HepG2 (cell line): ENCODE measurements around the gene APH1B. TPM values are rescaled to one million over a fixed set of nuclear protein-coding genes. Genes with fewer than 3 reads are reported as not detected.

ENCODE experiments used
- AHDC1 ChIP-seq: sonication (generic); formaldehyde crosslinking; IDR thresholded peaks from 2 replicates; pipeline ENCODE4 v1.5.1; 2020; ENCODE audit warnings: mild to moderate bottlenecking, missing genetic modification reagents, borderline replicate concordance
- BCLAF1 ChIP-seq: fragments of 450-650 bp; IDR thresholded peaks from 2 replicates; pipeline ENCODE4 v1.6.1; 2017; ENCODE audit warnings: mild to moderate bottlenecking
- CBX1 ChIP-seq: IDR thresholded peaks from one replicate; pipeline ENCODE4 v1.6.1; 2016; ENCODE audit warnings: antibody characterized with exemption, low read depth
- DNMT1 ChIP-seq: sonication (generic); formaldehyde crosslinking; IDR thresholded peaks from 2 replicates; pipeline ENCODE4 v1.5.1; 2020; ENCODE audit warnings: mild to moderate bottlenecking, missing genetic modification reagents
- ELF1 ChIP-seq: sonication (generic); formaldehyde crosslinking; IDR thresholded peaks from 2 replicates; pipeline ENCODE4 v1.4.0; 2020; ENCODE audit warnings: missing genetic modification reagents
- GABPB1 ChIP-seq: IDR thresholded peaks from 2 replicates; pipeline ENCODE4 v1.6.1; 2016; ENCODE audit warnings: mild to moderate bottlenecking, missing genetic modification reagents, moderate library complexity, missing compliant biosample characterization
- KAT7 ChIP-seq: IDR thresholded peaks from 2 replicates; pipeline ENCODE4 v1.6.1; 2018; ENCODE audit warnings: borderline replicate concordance, missing compliant biosample characterization
- KDM4B ChIP-seq: sonication (generic); formaldehyde crosslinking; IDR thresholded peaks from 2 replicates; pipeline ENCODE4 v1.4.0; 2020; ENCODE audit warnings: missing genetic modification reagents
- RAD21 ChIP-seq: fragments of 450-650 bp; formaldehyde crosslinking; IDR thresholded peaks from 2 replicates; pipeline ENCODE4 v1.5.0; 2020; ENCODE audit warnings: mild to moderate bottlenecking
- SALL1 ChIP-seq: sonication (generic); formaldehyde crosslinking; IDR thresholded peaks from 2 replicates; pipeline ENCODE4 v1.8.0; 2022; ENCODE audit warnings: mild to moderate bottlenecking, missing genetic modification reagents
- WIZ ChIP-seq: sonication (generic); formaldehyde crosslinking; IDR thresholded peaks from 2 replicates; pipeline ENCODE4 v1.5.1; 2020; ENCODE audit warnings: mild to moderate bottlenecking, missing genetic modification reagents
- ZNF282 ChIP-seq: fragments of 450-650 bp; IDR thresholded peaks from 2 replicates; pipeline ENCODE4 v1.6.1; 2018; ENCODE audit not compliant: partially characterized antibody
- ZNF468 ChIP-seq: sonication (generic); formaldehyde crosslinking; IDR thresholded peaks from 2 replicates; pipeline ENCODE4 v1.8.0; 2022; ENCODE audit warnings: mild to moderate bottlenecking, moderate library complexity, missing genetic modification reagents
- ZNF652 ChIP-seq: IDR thresholded peaks from 2 replicates; pipeline ENCODE4 v1.6.1; 2016; ENCODE audit warnings: low read depth, borderline replicate concordance
- ZNF768 ChIP-seq: sonication (generic); formaldehyde crosslinking; IDR thresholded peaks from 2 replicates; pipeline ENCODE4 v1.4.0; 2020; ENCODE audit warnings: missing genetic modification reagents
- ZNF878 ChIP-seq: sonication (generic); formaldehyde crosslinking; IDR thresholded peaks from 2 replicates; pipeline ENCODE4 v1.8.1; 2023; ENCODE audit warnings: mild to moderate bottlenecking, missing genetic modification reagents, moderate library complexity
- ZSCAN20 ChIP-seq: sonication (generic); formaldehyde crosslinking; IDR thresholded peaks from 2 replicates; pipeline ENCODE4 v1.4.0; 2020; ENCODE audit warnings: missing genetic modification reagents, mild to moderate bottlenecking, borderline replicate concordance
- polyA plus RNA-seq, 8 experiments: library from polyadenylated mRNA; depleted of rRNA in 3 of 8; stranded (reverse) in 7 of 8; unstranded in 1 of 8; fragments of >200 nt; fragmentation: Illumina TruSeq in 4 of 8; extraction: Trizol in 4 of 8; gene quantifications; 2 replicates each; pipeline versions ENCODE4 v1.2.1 to v1.2.3, GENCODE V29; 2011 to 2016; ENCODE audit warnings: low read depth in 4 of 8, missing spikeins in 1 of 8, mixed read lengths in 1 of 8; ENCODE audit not compliant: insufficient read depth in 1 of 8
- total RNA-seq, 5 experiments: library from RNA; depleted of rRNA; stranded (reverse); fragments of >200 nt; fragmentation: Illumina TruSeq; extraction: Trizol; gene quantifications; 2 replicates each; pipeline ENCODE4 v1.2.3, GENCODE V29; 2016; ENCODE audit warnings: low read depth in 1 of 5
- TF ChIP-seq, protein P1 (sequence below): sonication (generic); formaldehyde crosslinking; IDR thresholded peaks from 2 replicates; pipeline ENCODE4 v1.5.1; 2020; ENCODE audit warnings: missing genetic modification reagents, mild to moderate bottlenecking, borderline replicate concordance
- TF ChIP-seq, protein P2 (sequence below): IDR thresholded peaks from 2 replicates; pipeline ENCODE4 v1.6.1; 2016; ENCODE audit warnings: control low read depth

APH1B gene
- total and polyA plus RNA-seq, 2 of the 13 experiments (the other 11 are each of a cell fraction or from before 2014, with no cell fraction given) = 0.45 to 1.00 TPM

DNA sequence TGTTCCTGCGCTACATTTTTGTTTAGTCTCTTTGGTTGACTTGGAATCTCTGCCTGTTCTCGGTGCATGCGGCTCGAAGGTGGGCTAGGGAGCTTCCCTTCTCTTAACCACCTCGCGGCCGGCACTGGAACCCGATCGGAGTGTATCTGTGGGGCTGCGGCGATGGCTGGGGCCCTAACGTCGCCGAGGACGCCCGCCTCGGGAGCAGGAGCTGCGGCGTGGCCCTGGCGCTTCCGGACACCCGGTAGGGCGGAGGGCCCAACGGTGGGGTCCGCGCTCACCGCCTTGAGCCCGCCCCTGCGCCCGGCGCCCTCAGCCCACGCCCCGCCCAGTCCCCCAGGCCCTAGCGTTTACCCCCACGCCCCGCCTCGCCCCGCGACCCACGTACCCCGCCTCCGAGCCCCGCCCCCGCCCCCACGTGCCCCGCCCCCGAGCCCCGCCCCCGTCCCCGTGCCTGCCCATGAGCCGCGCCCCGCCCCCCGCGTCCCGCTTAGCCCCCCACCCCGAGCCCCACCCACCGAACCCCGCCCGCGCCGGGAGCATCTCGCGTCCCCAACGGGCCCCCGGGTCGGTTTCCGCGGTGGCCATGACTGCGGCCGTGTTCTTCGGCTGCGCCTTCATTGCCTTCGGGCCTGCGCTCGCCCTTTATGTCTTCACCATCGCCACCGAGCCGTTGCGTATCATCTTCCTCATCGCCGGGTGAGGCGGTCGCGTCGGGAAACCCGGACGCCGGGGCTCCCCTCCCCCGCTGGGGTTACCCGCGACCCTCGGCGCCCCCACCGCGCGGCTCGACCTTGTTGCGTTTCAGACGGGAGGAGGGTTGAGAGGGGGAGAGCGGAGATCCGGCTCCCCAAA lies at the start of gene APH1B (continued):
- TF ChIP-seq BCLAF1 (no peak), SALL1 (CRISPR knock-in tag) (peak; percentile 52; the same call in 1 of the 2 replicates), ZNF282 (no peak), KDM4B (CRISPR knock-in tag) (no peak), ZNF768 (CRISPR knock-in tag) (peak; percentile 25; the same call in 1 of the 2 replicates), CBX1 (no peak), DNMT1 (CRISPR knock-in tag) (no peak), ZNF468 (CRISPR knock-in tag) (no peak), ZSCAN20 (no peak), ZNF878 (no peak), AHDC1 (no peak), ELF1 (CRISPR knock-in tag) (0 out of 2 replicates have a peak, but pooled peaks have one; percentile 28), WIZ (CRISPR knock-in tag) (no peak), RAD21 (CRISPR knock-in tag) (no peak), KAT7 (CRISPR knock-in tag) (0 out of 2 replicates have a peak, but pooled peaks have one; percentile 40), GABPB1 (CRISPR knock-in tag) (peak; percentile 75), ZNF652 (CRISPR knock-in tag) (peak; percentile 41; the same call in 1 of the 2 replicates)
- TF ChIP-seq, protein P1, sequence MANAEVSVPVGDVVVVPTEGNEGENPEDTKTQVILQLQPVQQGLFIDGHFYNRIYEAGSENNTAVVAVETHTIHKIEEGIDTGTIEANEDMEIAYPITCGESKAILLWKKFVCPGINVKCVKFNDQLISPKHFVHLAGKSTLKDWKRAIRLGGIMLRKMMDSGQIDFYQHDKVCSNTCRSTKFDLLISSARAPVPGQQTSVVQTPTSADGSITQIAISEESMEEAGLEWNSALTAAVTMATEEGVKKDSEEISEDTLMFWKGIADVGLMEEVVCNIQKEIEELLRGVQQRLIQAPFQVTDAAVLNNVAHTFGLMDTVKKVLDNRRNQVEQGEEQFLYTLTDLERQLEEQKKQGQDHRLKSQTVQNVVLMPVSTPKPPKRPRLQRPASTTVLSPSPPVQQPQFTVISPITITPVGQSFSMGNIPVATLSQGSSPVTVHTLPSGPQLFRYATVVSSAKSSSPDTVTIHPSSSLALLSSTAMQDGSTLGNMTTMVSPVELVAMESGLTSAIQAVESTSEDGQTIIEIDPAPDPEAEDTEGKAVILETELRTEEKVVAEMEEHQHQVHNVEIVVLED = no peak
- TF ChIP-seq, protein P2, sequence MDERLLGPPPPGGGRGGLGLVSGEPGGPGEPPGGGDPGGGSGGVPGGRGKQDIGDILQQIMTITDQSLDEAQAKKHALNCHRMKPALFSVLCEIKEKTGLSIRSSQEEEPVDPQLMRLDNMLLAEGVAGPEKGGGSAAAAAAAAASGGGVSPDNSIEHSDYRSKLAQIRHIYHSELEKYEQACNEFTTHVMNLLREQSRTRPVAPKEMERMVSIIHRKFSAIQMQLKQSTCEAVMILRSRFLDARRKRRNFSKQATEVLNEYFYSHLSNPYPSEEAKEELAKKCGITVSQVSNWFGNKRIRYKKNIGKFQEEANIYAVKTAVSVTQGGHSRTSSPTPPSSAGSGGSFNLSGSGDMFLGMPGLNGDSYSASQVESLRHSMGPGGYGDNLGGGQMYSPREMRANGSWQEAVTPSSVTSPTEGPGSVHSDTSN (CRISPR knock-in tag) = no peak
